B cell (primary cell): ENCODE measurements around the gene ATXN2. TPM values are rescaled to one million over a fixed set of nuclear protein-coding genes. Genes with fewer than 3 reads are reported as not detected.

Source experiments
- ATAC-seq: fragments of 200-7000 bp; cut with Tn5 transposase; one replicate; pipeline ENCODE4 v1.10.0; 2021; ENCODE audit warnings: low read depth, mild to moderate bottlenecking, moderate number of reproducible peaks, moderate library complexity
- CTCF ChIA-PET: fragments of 350-600 bp; sonication (Branson Sonifier 250); formaldehyde crosslinking; loops from one replicate; lab custom pipeline; 2021; ENCODE audit warnings: antibody characterized with exemption, inconsistent platforms; lab: Charles Lee
- POLR2A ChIA-PET: fragments of 350-600 bp; sonication (Branson Sonifier 250); formaldehyde crosslinking; loops from one replicate; lab custom pipeline; 2021; ENCODE audit warnings: antibody characterized with exemption; lab: Charles Lee
- DNase-seq: peaks from one replicate; pipeline ENCODE4 v3.0.0; 2013
- H2AFZ ChIP-seq: 2 replicates; pipeline ENCODE4 v1.6.1; 2012; ENCODE audit warnings: mild to moderate bottlenecking, low read depth, low read length; ENCODE audit not compliant: insufficient read depth, poor library complexity, severe bottlenecking
- H3K27ac ChIP-seq, 2 donors: 1 replicate in 1 of 2; 2 replicates in 1 of 2; pipeline ENCODE4 v1.5.1; 2012 to 2013; ENCODE audit warnings: low read length in 2 of 2, mild to moderate bottlenecking in 2 of 2, moderate library complexity in 1 of 2
- H3K27me3 ChIP-seq, 4 experiments: fragments of 200-600 bp in 1 of 4; sonication (generic) in 1 of 4; replicated peaks in 1 of 4; 1 replicate in 2 of 4; 2 replicates in 2 of 4; pipeline versions ENCODE4 v1.6.1 to v1.7.0; 2013 to 2016; ENCODE audit warnings: low read length in 3 of 4, mild to moderate bottlenecking in 2 of 4, mixed read lengths in 1 of 4, moderate library complexity in 1 of 4; ENCODE audit not compliant: insufficient read depth in 4 of 4, control insufficient read depth in 3 of 4; ENCODE audit errors: control extremely low read depth in 1 of 4
- H3K36me3 ChIP-seq, 2 experiments: replicated peaks in 1 of 2; 1 replicate in 1 of 2; 2 replicates in 1 of 2; pipeline versions ENCODE4 v1.6.1 to v1.7.1; 2013; ENCODE audit warnings: low read length in 1 of 2; ENCODE audit not compliant: insufficient read depth in 2 of 2, control insufficient read depth in 1 of 2; ENCODE audit errors: control extremely low read depth in 1 of 2, extremely low read depth in 1 of 2
- H3K4me1 ChIP-seq, 2 donors: fragments of 200-600 bp in 1 of 2; sonication (generic) in 1 of 2; 1 replicate in 1 of 2; 2 replicates in 1 of 2; pipeline versions ENCODE4 v1.5.1 to v1.6.1; 2013 to 2017; ENCODE audit warnings: low read length in 2 of 2; ENCODE audit not compliant: control insufficient read depth in 2 of 2, insufficient read depth in 2 of 2
- H3K4me2 ChIP-seq: replicated peaks from 2 replicates; pipeline ENCODE3; 2012; ENCODE audit warnings: mild to moderate bottlenecking, low read depth, low read length; ENCODE audit not compliant: poor library complexity, severe bottlenecking
- H3K4me3 ChIP-seq, 5 experiments: fragments of 200-600 bp in 1 of 5; sonication (generic) in 1 of 5; 1 replicate in 3 of 5; 2 replicates in 2 of 5; pipeline versions ENCODE4 v1.5.1 to v1.7.0; 2011 to 2016; ENCODE audit warnings: low read length in 4 of 5, mild to moderate bottlenecking in 4 of 5, low read depth in 2 of 5, control low read depth in 1 of 5, moderate library complexity in 1 of 5; ENCODE audit not compliant: insufficient read depth in 1 of 5; ENCODE audit errors: control extremely low read depth in 1 of 5, extremely low read depth in 1 of 5
- H3K79me2 ChIP-seq: fragments of 200-600 bp; sonication (generic); one replicate; pipeline ENCODE4 v1.6.0; 2016; ENCODE audit warnings: low read length; ENCODE audit not compliant: control insufficient read depth, insufficient read depth
- H3K9ac ChIP-seq: fragments of 200-600 bp; sonication (generic); 2 replicates; pipeline ENCODE4 v1.6.1; 2017; ENCODE audit warnings: mild to moderate bottlenecking, low read length, moderate library complexity
- H3K9me3 ChIP-seq, 3 donors: one replicate each; pipeline versions ENCODE4 v1.6.1 to v1.7.1; 2013; ENCODE audit warnings: low read length in 2 of 3; ENCODE audit not compliant: control insufficient read depth in 2 of 3, insufficient read depth in 1 of 3; ENCODE audit errors: control extremely low read depth in 1 of 3
- H4K20me1 ChIP-seq: 2 replicates; pipeline ENCODE4 v1.6.0; 2012; ENCODE audit warnings: mild to moderate bottlenecking, low read length; ENCODE audit not compliant: insufficient read depth, control insufficient read depth, poor library complexity, severe bottlenecking
- H3K27ac Mint-ChIP-seq: one replicate; pipeline ENCODE4 v1.8.0; 2021; ENCODE audit warnings: mixed read lengths
- H3K27me3 Mint-ChIP-seq: one replicate; pipeline ENCODE4 v1.8.0; 2021; ENCODE audit warnings: mixed read lengths
- H3K4me1 Mint-ChIP-seq: one replicate; pipeline ENCODE4 v1.8.0; 2021; ENCODE audit warnings: mixed read lengths
- H3K4me3 Mint-ChIP-seq: one replicate; pipeline ENCODE4 v1.8.0; 2021; ENCODE audit warnings: mixed read lengths
- H3K9me3 Mint-ChIP-seq: one replicate; pipeline ENCODE4 v1.8.0; 2022; ENCODE audit warnings: mixed read lengths; ENCODE audit not compliant: insufficient read depth
- CTCF ChIP-seq: fragments of 200-600 bp; IDR thresholded peaks from one replicate; pipeline ENCODE4 v1.8.0; 2022; ENCODE audit warnings: antibody characterized with exemption, mild to moderate bottlenecking
- EZH2 ChIP-seq: IDR thresholded peaks from 2 replicates; pipeline ENCODE4 v1.6.1; 2012; ENCODE audit warnings: borderline replicate concordance, low read depth, mild to moderate bottlenecking, moderate library complexity, low read length; ENCODE audit not compliant: insufficient read depth, poor library complexity, severe bottlenecking
- WGBS: methylation state at CpG from one replicate; pipeline ENCODE4 v1.1.5; 2013; ENCODE audit warnings: missing lambda C conversion rate; ENCODE audit not compliant: insufficient coverage; 5-methylcytosine and 5-hydroxymethylcytosine counted together
- intact Hi-C: fragments of 100-400 bp; cut with micrococcal nuclease; formaldehyde crosslinking; loops from one replicate; pipeline ENCODE4 v1.10.0; 2022
- polyA plus RNA-seq: library from polyadenylated mRNA; depleted of rRNA; stranded (reverse); fragments of >200 nt; gene quantifications from 2 replicates; pipeline ENCODE4 v1.2.3, GENCODE V29; 2012
- total RNA-seq, 2 donors: library from RNA; stranded (reverse); fragments of 120-200 nt in 1 of 2; gene quantifications; 1 replicate in 1 of 2; 2 replicates in 1 of 2; pipeline versions ENCODE4 v1.2.3 to v1.2.4, GENCODE V29; 2013 to 2022

The ATXN2 gene
- total and polyA plus RNA-seq, 2 donors (not counting 1 experiment from before 2014, with no cell fraction given), result 28.2 to 83.8 TPM

GRCh38 chr12:111406474-111407376 lies 192.4 kb downstream of the ATXN2 start:
- H3K4me1 ChIP-seq, result peaks cover 72 to 81% of the 10 kb centered on the region in 2 donors
- peak overlapping the region; percentile 97 for H3K9ac ChIP-seq
- peak; percentile 87 for DNase-seq
- no peaks in the 10 kb centered on the region for H3K27me3 ChIP-seq
- H3K4me2 ChIP-seq, result peak overlapping the region; percentile 95
- H3K4me3 Mint-ChIP-seq, result peak overlapping the region; percentile 89
- peaks cover 59% of the 10 kb centered on the region for H3K79me2 ChIP-seq
- peak; percentile 6 for ATAC-seq
- H3K27ac Mint-ChIP-seq, result peak overlapping the region; percentile 91
- ChIA-PET CTCF (interaction anchor here (4.6 to 22.7 kb wide), 2 partner anchors 10 to 37 kb away, joined by 35 to 1472 read pairs; no protein-coding TSS in a partner anchor), POLR2A (interaction anchor here (1.1 to 6.9 kb wide), 4 partner anchors 20 to 38 kb away, joined by 4 to 36 read pairs (median 14); no protein-coding TSS in a partner anchor)
- no peaks in the 10 kb centered on the region for H3K9me3 Mint-ChIP-seq
- H3K27me3 Mint-ChIP-seq, result no peaks in the 10 kb centered on the region
- peak overlapping the region; percentile 32 to 96 (median 91) for H3K4me3 ChIP-seq
- peaks cover 71% of the 10 kb centered on the region for H3K4me1 Mint-ChIP-seq
- no peaks in the 10 kb centered on the region for H3K9me3 ChIP-seq
- peaks cover 54% of the 10 kb centered on the region for H4K20me1 ChIP-seq
- H3K36me3 ChIP-seq, result no peaks in the 10 kb centered on the region
- intact Hi-C loops, result loop anchor here (1.0 to 5.0 kb wide), 3 partner anchors 24 to 356 kb away; partner anchors contain the start of gene PHETA1
- TF ChIP-seq EZH2 (no peak), CTCF (no peak)
- peak overlapping the region; percentile 86 to 97 for H3K27ac ChIP-seq
- H2AFZ ChIP-seq, result peak overlapping the region; percentile 56
- WGBS, result under 1% methylated on average over 25 of the region's 34 CpGs
